Umbilical cord (tissue), 2 donors: Measurements from ENCODE around the gene PTPRH. TPM values are rescaled to one million over a fixed set of nuclear protein-coding genes. Genes with fewer than 3 reads are reported as not detected.
"Not testable (repeated sequence)": the region's sequence is repeated elsewhere in the genome, so short reads cannot be mapped to it uniquely, and the experiment has no call there.

Source experiments
- DNase-seq: peaks from one replicate; pipeline ENCODE4 v3.0.0-alpha.2; 2015; ENCODE audit warnings: low spot score
- total RNA-seq: library from RNA; depleted of rRNA; stranded (reverse); fragments of >200 nt; gene quantifications from one replicate; pipeline ENCODE4 v1.2.3, GENCODE V29; 2014; ENCODE audit warnings: low replicate concordance; ENCODE audit not compliant: insufficient read depth

The PTPRH gene
- total RNA-seq, 1 donor from 2014 or later, result 0.24 TPM

GRCh38 chr19:55188625-55189024, 20.7 kb downstream of the PTPRH start:
- DNase-seq, result no peak

DNA sequence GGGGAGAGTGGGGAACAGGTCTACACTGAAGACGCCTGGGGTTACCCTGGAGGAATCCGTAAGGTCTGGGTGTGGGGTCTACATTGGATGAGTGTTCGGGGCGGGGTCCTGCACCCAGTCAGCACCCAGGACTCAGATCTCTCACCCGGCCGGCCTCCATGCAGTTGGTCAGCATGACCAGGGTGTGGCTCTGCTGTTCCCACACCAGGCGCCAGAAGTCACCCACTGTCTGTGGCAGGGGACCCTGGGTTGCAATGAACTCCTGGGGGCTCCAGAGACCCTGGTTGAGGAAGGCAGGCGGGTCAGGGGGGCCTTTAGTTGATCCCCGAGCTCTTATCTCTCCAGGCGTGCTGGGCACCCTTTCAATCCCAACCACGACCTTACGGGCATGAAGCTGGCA, 23.2 kb downstream of the PTPRH start:
- no peak for DNase-seq

DNA sequence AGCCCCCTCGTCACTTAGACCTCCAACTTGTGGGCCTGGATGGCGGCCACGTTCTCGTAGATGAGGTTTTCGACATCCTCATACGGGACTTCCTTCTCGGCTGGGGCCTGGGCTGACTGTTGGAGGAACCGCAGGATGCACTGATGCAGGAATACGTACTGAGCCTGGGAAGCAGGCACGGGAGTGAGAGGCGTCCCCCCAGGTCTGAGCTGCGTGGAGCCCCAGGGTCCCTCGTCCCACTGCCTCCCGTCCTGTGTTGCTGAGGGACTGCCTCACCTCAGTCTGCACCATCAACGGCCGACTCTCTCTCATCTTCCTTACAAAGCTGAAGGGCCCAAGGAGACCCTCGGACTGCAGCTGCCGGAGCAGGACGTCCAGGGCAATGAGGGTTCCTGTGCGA, 27.6 kb downstream of the PTPRH start:
- DNase-seq, result no peak

DNA sequence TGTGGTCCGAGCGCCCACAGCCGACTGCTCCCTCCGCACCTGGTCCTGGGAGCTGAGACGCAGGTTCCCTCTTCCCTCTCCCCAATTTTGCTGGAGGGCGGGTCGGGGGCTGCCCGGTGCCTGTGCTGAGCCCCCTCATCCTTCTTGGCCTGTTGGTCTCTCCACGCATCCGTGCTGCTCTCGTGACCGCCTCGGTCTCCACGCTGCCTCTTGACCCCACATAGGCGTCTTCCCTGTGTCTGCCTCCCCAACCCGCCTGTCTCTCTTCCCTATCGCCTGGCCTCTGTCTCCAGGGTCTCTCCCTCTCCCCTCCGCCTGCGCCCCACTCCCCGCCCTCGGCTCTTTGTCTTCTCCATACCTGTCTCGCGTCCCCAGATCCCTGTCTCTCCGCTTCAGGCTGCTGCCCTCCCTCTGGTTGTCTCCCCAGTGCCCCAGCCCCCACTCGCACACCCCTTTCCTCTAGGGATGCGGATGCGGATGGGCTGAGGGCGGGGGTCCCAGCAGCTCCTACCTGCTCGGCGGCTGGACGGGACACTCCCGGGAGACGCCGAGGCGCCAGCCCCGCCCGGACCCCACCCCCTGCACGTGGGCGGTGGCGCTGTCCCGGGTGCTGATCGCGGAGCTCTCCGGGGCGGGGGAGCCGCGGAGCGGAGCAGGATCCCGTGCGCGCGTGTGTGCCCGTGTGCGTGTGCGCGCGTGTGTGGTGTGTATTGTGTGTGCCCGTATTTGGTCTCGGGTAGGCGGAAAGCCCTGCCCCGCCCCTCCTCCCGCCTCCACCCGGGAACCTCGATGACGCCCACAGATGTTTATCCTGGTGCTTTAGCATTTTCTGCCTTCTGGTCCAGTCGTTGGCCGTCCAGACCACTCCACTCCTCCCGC, 29.5 kb downstream of the PTPRH start, which contains the start of gene SYT5:
SYT5 (minus strand) TSS at position 684 of the 879 bp plus-strand sequence. CDS start 1,248 bp downstream, outside the sequence.
- DNase-seq, result no peak

GRCh38 chr19:55178781-55179599, 30.3 kb downstream of the PTPRH start:
- peak; percentile 82 for DNase-seq

GRCh38 chr19:55176076-55176475, 33.2 kb downstream of the PTPRH start:
- no peak for DNase-seq

GRCh38 chr19:55175117-55175867, 34.0 kb downstream of the PTPRH start:
- no peak for DNase-seq

DNA sequence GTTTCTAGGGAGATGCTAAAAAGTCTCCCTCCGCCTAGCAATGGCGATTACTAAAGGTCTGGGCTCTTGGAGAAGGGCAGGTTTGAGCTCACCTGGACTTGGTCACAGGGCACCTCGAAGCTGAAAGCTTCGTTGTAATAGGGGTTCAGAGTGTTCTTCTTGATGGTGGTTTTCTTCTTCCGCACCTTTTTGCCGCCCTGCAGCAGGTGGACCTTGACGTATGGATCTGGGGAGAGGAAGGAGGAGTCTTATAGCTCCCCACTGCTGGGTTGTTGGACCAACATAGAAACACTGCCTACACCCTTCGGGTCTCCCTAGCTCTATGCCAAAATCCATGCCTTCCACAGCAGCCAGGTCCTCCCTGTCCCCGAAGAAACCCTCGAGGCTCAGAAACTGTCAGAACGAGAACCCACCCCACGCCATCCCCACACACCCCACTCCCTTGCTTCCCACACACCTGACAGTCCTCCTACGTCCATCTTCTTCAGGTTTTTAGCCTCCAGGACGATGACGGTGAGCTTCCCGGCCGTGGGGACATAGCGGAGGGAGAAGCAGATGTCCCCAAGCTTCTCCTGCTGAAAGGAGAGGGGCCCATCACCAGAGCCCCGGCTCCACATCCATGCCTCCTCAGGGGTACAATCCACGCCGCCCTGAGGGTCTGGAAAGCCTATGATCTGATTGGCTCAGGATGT, 34.7 kb downstream of the PTPRH start:
- no peak for DNase-seq

- DNase-seq, result no peak
Measured at GRCh38 chr19:55173714-55174409, 35.4 kb downstream of the PTPRH start.

- DNase-seq, result no peak
Measured at GRCh38 chr19:55173186-55173713, 36.1 kb downstream of the PTPRH start.

DNA sequence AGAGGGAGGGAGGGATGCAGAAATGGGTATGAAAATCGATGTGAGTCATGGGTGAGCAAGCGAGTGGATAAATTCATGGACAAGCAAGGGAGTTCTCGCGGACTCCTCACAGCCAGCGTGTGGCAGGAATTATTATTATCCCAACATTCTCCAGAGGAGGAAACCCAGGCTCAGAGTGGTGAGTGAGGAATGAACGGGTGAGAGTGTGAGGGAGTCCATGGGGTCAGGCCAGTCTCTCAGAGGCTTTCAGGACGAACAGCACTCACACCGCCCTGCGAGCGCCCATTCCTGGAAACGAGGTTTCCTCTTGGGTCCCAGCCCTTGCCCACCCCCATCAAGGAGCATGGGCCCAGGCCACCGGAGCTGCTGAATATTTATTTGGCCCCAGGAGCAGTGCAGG, 36.6 kb downstream of the PTPRH start:
- DNase-seq, result no peak

DNA sequence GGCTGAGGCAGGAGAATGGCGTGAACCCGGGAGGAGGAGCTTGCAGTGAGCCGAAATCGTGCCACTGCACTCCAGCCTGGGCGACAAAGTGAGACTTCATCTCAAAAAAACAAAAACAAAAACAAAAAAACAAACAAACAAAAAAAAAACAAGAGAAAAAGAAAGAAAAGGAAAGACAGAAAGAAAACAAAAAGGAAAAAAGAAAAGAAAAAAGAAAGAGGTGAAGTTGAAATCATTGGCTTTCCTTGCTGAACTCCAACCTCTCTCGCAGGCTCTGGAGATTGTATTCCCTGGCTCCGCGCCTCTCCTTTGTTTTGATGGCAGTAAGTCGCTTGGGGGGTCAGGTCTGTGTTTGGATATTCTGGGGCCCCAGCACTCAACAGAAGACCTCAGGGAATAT, 37.0 kb downstream of the PTPRH start:
- not testable (repeated sequence) for DNase-seq

DNA sequence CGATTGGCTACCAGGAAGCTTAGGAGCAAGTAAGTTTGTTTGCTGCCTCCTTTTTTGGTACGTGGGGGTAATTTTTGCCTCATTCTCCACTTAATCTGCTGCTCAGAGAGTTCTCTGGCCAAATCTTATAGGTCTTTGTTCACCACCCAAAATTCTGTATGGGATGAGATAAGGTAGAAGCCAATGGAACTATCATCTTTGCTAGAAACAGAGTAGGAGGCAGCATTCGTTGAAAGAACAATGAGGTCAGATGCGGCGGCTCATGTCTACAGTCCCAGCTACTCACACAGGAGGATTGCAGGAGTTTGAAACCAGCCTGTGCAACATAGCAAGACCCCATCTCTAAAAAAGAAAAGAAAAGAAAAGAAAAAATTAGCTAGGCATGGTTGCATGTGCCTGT, 37.9 kb downstream of the PTPRH start:
- no peak for DNase-seq

- no peak for DNase-seq
Measured at GRCh38 chr19:55169136-55169535, 40.2 kb downstream of the PTPRH start.

DNA sequence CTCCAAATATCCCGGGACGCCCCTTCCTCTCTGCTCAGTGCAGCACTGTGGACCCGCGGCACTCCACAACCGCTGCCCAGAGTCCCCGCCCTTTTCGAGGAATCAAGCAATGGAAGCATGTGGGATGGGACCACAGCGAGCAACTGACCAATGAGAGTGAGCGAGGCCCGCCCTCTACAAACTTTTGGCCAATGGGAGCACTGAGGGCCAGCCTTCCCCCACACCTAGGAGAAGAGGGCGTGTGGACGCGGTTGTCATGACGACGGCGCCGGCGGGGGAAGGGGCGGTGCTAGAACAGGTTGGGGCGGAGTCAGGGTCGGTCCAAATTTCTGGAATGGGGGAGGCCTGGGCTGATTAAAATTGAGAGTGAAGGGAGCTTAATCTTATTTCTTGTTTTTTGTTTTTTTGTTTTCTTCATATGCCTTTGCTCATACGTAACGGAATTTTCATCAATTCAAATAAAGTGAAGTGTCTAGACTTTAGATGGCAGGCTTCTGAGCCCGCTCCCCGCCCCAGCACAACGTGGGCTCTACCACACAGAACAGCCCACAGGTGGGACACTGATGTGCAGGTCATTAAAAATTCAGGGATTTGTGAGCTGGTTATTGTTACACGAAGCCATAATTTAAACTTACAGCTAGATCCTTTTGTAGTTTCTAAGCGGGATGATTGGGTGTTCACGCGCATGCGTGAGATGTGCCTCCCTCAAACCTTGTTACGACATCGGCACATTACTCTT, 42.6 kb downstream of the PTPRH start, which contains the start of gene DNAAF3:
DNAAF3 (minus strand) TSS at position 84 of the 739 bp plus-strand sequence. CDS start 200 bp downstream, outside the sequence.
- DNase-seq, result peak; percentile 90

GRCh38 chr19:55165952-55166529, 43.3 kb downstream of the PTPRH start:
- DNase-seq, result no peak

- DNase-seq, result no peak
Measured at GRCh38 chr19:55161571-55162322, 47.6 kb downstream of the PTPRH start.

DNA sequence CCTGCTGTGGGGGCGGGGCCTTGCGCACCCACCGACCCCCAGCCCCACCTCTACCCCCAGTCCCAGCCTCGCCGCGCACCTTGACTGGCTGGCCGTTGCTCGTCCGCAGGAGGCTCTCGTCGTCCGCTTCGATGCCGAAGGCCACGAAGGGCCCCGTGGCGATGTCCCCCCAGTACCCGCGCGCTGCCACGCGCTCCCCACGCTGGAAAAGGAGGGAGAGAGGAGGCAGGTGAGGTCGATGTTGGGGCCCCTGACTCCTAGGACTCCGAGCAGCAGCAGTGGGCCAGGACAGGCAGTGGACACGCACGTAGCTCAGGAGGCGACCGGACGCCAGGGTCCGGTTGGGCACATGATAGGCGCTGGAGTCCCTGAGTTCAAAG, 48.3 kb downstream of the PTPRH start:
- DNase-seq, result no peak
